K562 (cell line): Measurements from ENCODE around the gene DNAAF2. TPM values are rescaled to one million over a fixed set of nuclear protein-coding genes. Genes with fewer than 3 reads are reported as not detected.

Source experiments
- ATAC-seq: fragments of 200-7000 bp; cut with Tn5 transposase; 3 replicates; pipeline ENCODE4 v1.9.1; 2020; ENCODE audit warnings: moderate library complexity
- BruUV-seq: library from RNA; stranded (reverse); fragments of 400-500 nt; replicated peaks from 2 replicates; lab custom pipeline; 2021; lab: Mats Ljungman, UMichigan
- CTCF ChIA-PET: fragments of 300-600 bp; formaldehyde crosslinking; extraction: SDS; loops from one replicate; lab custom pipeline; 2021; ENCODE audit warnings: low intra/inter-chr PET ratio; lab: Yijun Ruan, JAX
- POLR2A ChIA-PET: fragments of 300-600, 350-650 bp; sonication (Branson Sonifier 250); formaldehyde crosslinking; extraction: SDS; loops from one replicate; lab custom pipeline; 2021; ENCODE audit warnings: antibody characterized with exemption, inconsistent platforms; lab: Yijun Ruan, JAX
- DNase-seq, 4 experiments: peaks; one replicate each; pipeline versions ENCODE4 v3.0.0 to v3.0.0-alpha.2; 2011 to 2018; ENCODE audit warnings: low spot score in 3 of 4, mixed read lengths in 3 of 4; ENCODE audit errors: extremely low read depth in 1 of 4
- FAIRE-seq: peaks from 2 replicates; lab custom pipeline; 2011; peaks lifted over from hg19 to GRCh38; lab: Jason Lieb, UNC
- H2AFZ ChIP-seq: 2 replicates; pipeline ENCODE4 v1.6.0; 2011; ENCODE audit warnings: low read depth, low read length, control low read depth, inconsistent platforms
- H3K27ac ChIP-seq: fragments of 200-600 bp; 3 replicates; pipeline ENCODE4 v1.8.0; 2011; ENCODE audit warnings: low read depth, mild to moderate bottlenecking, control low read depth, inconsistent platforms, low read length, moderate library complexity, mixed read lengths; ENCODE audit errors: extremely low read depth
- H3K27me3 ChIP-seq, 2 experiments: fragments of 300-600 bp in 1 of 2; 2 replicates in 1 of 2; 3 replicates in 1 of 2; pipeline versions ENCODE4 v1.6.0 to v1.8.0; 2011; ENCODE audit warnings: inconsistent platforms in 2 of 2, low read length in 2 of 2, mild to moderate bottlenecking in 1 of 2, mixed read lengths in 1 of 2, moderate library complexity in 1 of 2; ENCODE audit not compliant: control insufficient read depth in 2 of 2, insufficient read depth in 2 of 2
- H3K36me3 ChIP-seq: fragments of 300-600 bp; 3 replicates; pipeline ENCODE4 v1.8.0; 2011; ENCODE audit warnings: mild to moderate bottlenecking, low read length, inconsistent platforms; ENCODE audit not compliant: control insufficient read depth, insufficient read depth
- H3K4me1 ChIP-seq, 2 experiments: fragments of 200-600 bp in 1 of 2; replicated peaks in 1 of 2; 2 replicates in 1 of 2; 3 replicates in 1 of 2; pipeline versions ENCODE4 v1.5.1 to v1.8.0; 2011; ENCODE audit warnings: inconsistent platforms in 2 of 2, low read length in 2 of 2, mild to moderate bottlenecking in 1 of 2, mixed read lengths in 1 of 2, moderate library complexity in 1 of 2; ENCODE audit not compliant: control insufficient read depth in 2 of 2, insufficient read depth in 2 of 2
- H3K4me2 ChIP-seq: 2 replicates; pipeline ENCODE4 v1.6.1; 2011; ENCODE audit warnings: low read length, control low read depth, inconsistent platforms, mixed read lengths; ENCODE audit not compliant: insufficient read depth
- H3K4me3 ChIP-seq: fragments of 200-600 bp; sonication (generic), shearing (Covaris generic); 2 replicates; pipeline ENCODE4 v1.5.1; 2016; ENCODE audit warnings: control low read depth, inconsistent platforms
- H3K79me2 ChIP-seq: fragments of 200-600 bp; 3 replicates; pipeline ENCODE4 v1.8.0; 2011; ENCODE audit warnings: low read length, inconsistent platforms; ENCODE audit not compliant: control insufficient read depth, insufficient read depth
- H3K9ac ChIP-seq, 2 experiments: 2 replicates each; pipeline versions ENCODE4 v1.6.0 to v1.6.1; 2011; ENCODE audit warnings: low read depth in 2 of 2, low read length in 2 of 2, control low read depth in 1 of 2, inconsistent platforms in 1 of 2, mild to moderate bottlenecking in 1 of 2, mixed read lengths in 1 of 2; ENCODE audit not compliant: insufficient read depth in 1 of 2
- H3K9me1 ChIP-seq: one replicate; pipeline ENCODE4 v1.6.0; 2011; ENCODE audit warnings: inconsistent platforms, mild to moderate bottlenecking, low read length, moderate library complexity; ENCODE audit not compliant: control insufficient read depth, insufficient read depth
- H3K9me3 ChIP-seq: replicated peaks from 2 replicates; pipeline ENCODE4 v1.5.1; 2011; ENCODE audit warnings: low read depth, low read length, inconsistent platforms; ENCODE audit not compliant: control insufficient read depth, insufficient read depth
- H4K20me1 ChIP-seq: replicated peaks from 2 replicates; pipeline ENCODE4 v1.6.1; 2011; ENCODE audit warnings: low read length, inconsistent platforms, mixed read lengths; ENCODE audit not compliant: control insufficient read depth, insufficient read depth
- ATF6 ChIP-seq: sonication (generic); formaldehyde crosslinking; IDR thresholded peaks from 2 replicates; pipeline ENCODE4 v1.4.0; 2020; ENCODE audit warnings: mild to moderate bottlenecking, missing genetic modification reagents
- DACH1 ChIP-seq: fragments of 450-650 bp; IDR thresholded peaks from 2 replicates; pipeline ENCODE4 v1.6.1; 2018; ENCODE audit not compliant: partially characterized antibody
- DPF2 ChIP-seq: fragments of 450-650 bp; IDR thresholded peaks from 2 replicates; pipeline ENCODE4 v1.6.1; 2016
- ELF2 ChIP-seq: fragments of 250-450 bp; sonication (Bioruptor Pico); IDR thresholded peaks from 2 replicates; pipeline ENCODE4 v1.5.0; 2021; ENCODE audit warnings: mild to moderate bottlenecking
- EZH2 ChIP-seq: IDR thresholded peaks from 2 replicates; pipeline ENCODE4 v1.6.1; 2012; ENCODE audit warnings: low read depth, mild to moderate bottlenecking, inconsistent platforms, low read length, borderline replicate concordance
- KLF16 ChIP-seq: IDR thresholded peaks from 2 replicates; pipeline ENCODE4 v1.6.1; 2016; ENCODE audit warnings: antibody characterized with exemption
- MCM5 ChIP-seq: fragments of 450-650 bp; IDR thresholded peaks from 2 replicates; pipeline ENCODE4 v1.6.1; 2016; ENCODE audit warnings: low read depth
- NRF1 ChIP-seq, 2 experiments: fragments of 450-650 bp; IDR thresholded peaks in 1 of 2; conservative IDR thresholded peaks in 1 of 2; 2 replicates each; pipeline ENCODE4 v1.6.1; 2014; ENCODE audit warnings: mild to moderate bottlenecking in 2 of 2
- PCBP2 ChIP-seq: fragments of 200-400 bp; formaldehyde crosslinking; IDR thresholded peaks from 2 replicates; pipeline ENCODE4 v1.6.1; 2018; ENCODE audit warnings: low read length, low read depth, mild to moderate bottlenecking, moderate library complexity; ENCODE audit not compliant: poor library complexity, severe bottlenecking
- PHB2 ChIP-seq: fragments of 450-650 bp; IDR thresholded peaks from 2 replicates; pipeline ENCODE4 v1.6.1; 2017; ENCODE audit warnings: low read depth
- PTTG1 ChIP-seq: fragments of 450-650 bp; IDR thresholded peaks from 2 replicates; pipeline ENCODE4 v1.6.1; 2016; ENCODE audit warnings: low read depth, mild to moderate bottlenecking, missing genetic modification characterization, missing compliant biosample characterization
- RAD51 ChIP-seq: fragments of 450-650 bp; IDR thresholded peaks from 2 replicates; pipeline ENCODE4 v1.7.1; 2016; ENCODE audit warnings: low read depth, mild to moderate bottlenecking, borderline replicate concordance
- RBBP5 ChIP-seq: fragments of 200-600 bp; sonication (generic); IDR thresholded peaks from 2 replicates; pipeline ENCODE4 v1.6.1; 2012; ENCODE audit warnings: borderline replicate concordance, mild to moderate bottlenecking, low read length, control low read depth, inconsistent platforms; ENCODE audit not compliant: insufficient read depth, poor library complexity, severe bottlenecking
- TARDBP ChIP-seq: fragments of 450-650 bp; IDR thresholded peaks from 2 replicates; pipeline ENCODE4 v1.6.1; 2016
- THRA ChIP-seq: fragments of 450-650 bp; IDR thresholded peaks from 2 replicates; pipeline ENCODE4 v1.6.1; 2017; ENCODE audit warnings: mild to moderate bottlenecking, moderate library complexity
- WGBS: fragments of 100-300 bp; shearing (Covaris generic); methylation state at CpG from one replicate; pipeline ENCODE4 v1.1.6; 2016; ENCODE audit warnings: low coverage, mixed read lengths; ENCODE audit not compliant: insufficient coverage; ENCODE audit errors: missing lambda C conversion rate; 5-methylcytosine and 5-hydroxymethylcytosine counted together
- in situ Hi-C: fragments of 300-500 bp; cut with MboI; formaldehyde crosslinking; loops from 4 replicates; pipeline ENCODE4 v1.15.0; 2018; ENCODE audit warnings: inconsistent platforms, mixed read lengths
- intact Hi-C: fragments of 100-400 bp; cut with micrococcal nuclease; formaldehyde crosslinking; loops from 2 replicates; pipeline ENCODE4 v1.14.2; 2022
- polyA plus RNA-seq, 8 experiments: library from polyadenylated mRNA; depleted of rRNA in 4 of 8; stranded (reverse) in 5 of 8; unstranded in 3 of 8; fragments of >200 nt; fragmentation: Nextera tagmentation in 2 of 8; fragmentation: Illumina TruSeq in 1 of 8; extraction: Ambion mirVana in 2 of 8; extraction: Trizol in 1 of 8; gene quantifications; 2 replicates each; pipeline versions ENCODE4 v1.2.1 to v1.2.3, GENCODE V29; 2011 to 2014; ENCODE audit warnings: inconsistent platforms in 1 of 8, missing spikeins in 1 of 8
- total RNA-seq, 7 experiments: library from RNA; depleted of rRNA in 6 of 7; stranded (reverse); fragments of >200 nt in 6 of 7; fragmentation: Illumina TruSeq in 2 of 7; extraction: Trizol in 2 of 7; gene quantifications; 2 replicates each; pipeline versions ENCODE4 v1.2.1 to v1.2.3, GENCODE V29; 2011 to 2021; ENCODE audit warnings: low replicate concordance in 1 of 7
- TF ChIP-seq, protein P1 (sequence below): fragments of 450-650 bp; IDR thresholded peaks from 2 replicates; pipeline ENCODE4 v1.6.1; 2014; ENCODE audit warnings: low read depth, mild to moderate bottlenecking, moderate library complexity, borderline replicate concordance

DNAAF2 gene
- total and polyA plus RNA-seq, 9 of the 15 experiments (the other 6 are each of a cell fraction or from before 2014, with no cell fraction given), result 2.4 to 14.6 (median 11.1) TPM

DNA sequence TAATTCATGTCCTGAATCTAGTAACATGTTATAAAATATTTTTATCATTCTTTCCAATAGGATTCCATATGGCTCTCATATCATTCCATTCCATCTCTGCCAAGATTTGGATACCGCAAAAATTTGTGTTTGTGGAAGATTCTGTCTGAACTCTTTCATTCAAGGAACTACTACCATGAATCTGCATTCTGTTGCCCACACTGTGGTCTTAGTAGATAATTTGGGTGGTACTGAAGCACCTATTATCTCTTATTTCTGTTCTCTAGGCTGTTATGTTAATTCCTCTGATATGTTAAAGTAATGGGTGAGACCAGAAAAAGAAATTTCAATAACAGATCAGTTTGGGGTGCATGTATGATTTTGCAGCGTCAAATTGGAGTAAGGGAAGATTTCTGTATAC is 20.8 kb downstream of the DNAAF2 start:
- ChIA-PET CTCF (no interaction called here), POLR2A (interaction anchor here (0.7 to 0.8 kb wide), 2 partner anchors 16 to 20 kb away, joined by 3 to 4 read pairs; partner anchors contain the start of gene LRR1)
- TF ChIP-seq PHB2 (no peak), TARDBP (no peak), PTTG1 (tag) (no peak), EZH2 (no peak), ATF6 (CRISPR knock-in tag) (no peak), NRF1 (conservative IDR thresholded peaks at IDR 0.05 in 1 of 2, IDR thresholded peaks at IDR 0.05 in 1 of 2) (no peak), ELF2 (CRISPR knock-in tag) (no peak), KLF16 (no peak), DACH1 (no peak), RAD51 (no peak), DPF2 (no peak), PCBP2 (no peak), RBBP5 (no peak), THRA (no peak), MCM5 (no peak)
- TF ChIP-seq, protein P1, sequence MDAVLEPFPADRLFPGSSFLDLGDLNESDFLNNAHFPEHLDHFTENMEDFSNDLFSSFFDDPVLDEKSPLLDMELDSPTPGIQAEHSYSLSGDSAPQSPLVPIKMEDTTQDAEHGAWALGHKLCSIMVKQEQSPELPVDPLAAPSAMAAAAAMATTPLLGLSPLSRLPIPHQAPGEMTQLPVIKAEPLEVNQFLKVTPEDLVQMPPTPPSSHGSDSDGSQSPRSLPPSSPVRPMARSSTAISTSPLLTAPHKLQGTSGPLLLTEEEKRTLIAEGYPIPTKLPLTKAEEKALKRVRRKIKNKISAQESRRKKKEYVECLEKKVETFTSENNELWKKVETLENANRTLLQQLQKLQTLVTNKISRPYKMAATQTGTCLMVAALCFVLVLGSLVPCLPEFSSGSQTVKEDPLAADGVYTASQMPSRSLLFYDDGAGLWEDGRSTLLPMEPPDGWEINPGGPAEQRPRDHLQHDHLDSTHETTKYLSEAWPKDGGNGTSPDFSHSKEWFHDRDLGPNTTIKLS, result no peak
- Histone ChIP-seq H3K27me3 (no peaks in the 10 kb centered on the region), H3K4me3 (no peak overlapping the region), H2AFZ (no peak overlapping the region), H3K9me1 (peaks cover 3% of the 10 kb centered on the region), H3K9ac (no peak overlapping the region), H3K79me2 (peaks cover 40% of the 10 kb centered on the region), H3K4me1 (peaks cover 0 to 4% of the 10 kb centered on the region in 2 experiments; a peak in 4 of 5 replicates), H4K20me1 (no peaks in the 10 kb centered on the region), H3K36me3 (peaks cover 52% of the 10 kb centered on the region), H3K9me3 (no peaks in the 10 kb centered on the region), H3K27ac (no peak overlapping the region), H3K4me2 (no peak overlapping the region)
- ATAC-seq (no peak), FAIRE-seq (no peak), DNase-seq (no peak)
- in situ Hi-C loops, result no loop called here
- WGBS, result 45% methylated on average over 2 of the region's 2 CpGs
- intact Hi-C loops, result no loop called here
- BruUV-seq, result no TSS peak
